Measurements from ENCODE around the gene DGKG.
A peak's percentile ranks its signal among the peaks of the same experiment; 100 is the strongest.

DGKG gene

DNA sequence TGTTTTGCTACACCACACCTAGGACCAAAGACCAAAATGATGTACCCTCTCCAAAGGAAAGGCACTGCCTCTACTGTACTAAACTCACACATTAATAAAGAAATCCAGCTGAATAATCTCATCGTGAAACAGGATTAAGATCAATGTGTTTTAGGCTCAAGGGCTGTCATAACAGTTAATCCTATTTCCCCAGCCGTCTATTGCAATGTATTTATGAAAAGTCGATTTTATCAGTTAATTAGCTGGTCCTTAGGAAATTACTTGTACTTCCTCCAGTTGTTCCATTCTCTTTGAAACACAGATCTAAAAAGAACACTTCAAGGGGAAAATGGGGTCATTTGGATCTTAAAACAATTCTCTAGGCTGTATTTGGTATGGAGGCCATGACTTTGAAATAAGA is 261.6 kb downstream of the DGKG start:
- Histone ChIP-seq H3K4me3 (ENCODE audit: low read length) (no peak overlapping the region), H3K9me3 (ENCODE audit: insufficient read depth, low read depth, low read length) (no peaks in the 10 kb centered on the region), H3K4me1 (ENCODE audit: insufficient read depth, low read length) (peaks cover 71% of the 10 kb centered on the region), H3K27me3 (ENCODE audit: insufficient read depth, low read length) (peaks cover 46% of the 10 kb centered on the region), H3K36me3 (ENCODE audit: insufficient read depth, low read length) (peaks cover 4% of the 10 kb centered on the region; the same call in 1 of the 2 replicates), H3K27ac (ENCODE audit: low read depth, low read length) (no peak overlapping the region), H3K9ac (ENCODE audit: low read depth, low read length) (no peak overlapping the region)
- 83% methylated on average over 3 of the region's 3 CpGs for WGBS

DNA sequence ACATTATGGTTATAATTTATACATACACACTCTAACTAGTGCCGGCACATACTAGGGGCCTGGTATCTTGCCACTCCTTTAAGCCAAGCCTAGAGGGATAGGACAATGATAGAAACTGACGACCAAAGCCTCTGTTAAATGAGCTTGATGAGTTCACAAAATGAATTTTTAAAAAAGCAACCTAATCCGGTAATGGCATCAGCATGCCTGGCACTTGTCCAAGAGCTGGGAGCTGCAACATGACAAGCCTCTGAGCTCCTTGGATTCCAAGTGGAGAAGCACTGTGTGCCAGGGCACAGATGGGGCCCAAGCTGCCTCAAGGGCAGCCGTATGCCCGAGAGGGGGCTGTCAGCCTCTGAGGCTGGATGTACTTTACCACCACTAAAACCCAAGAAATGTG is 262.9 kb downstream of the DGKG start:
- peaks cover 74% of the 10 kb centered on the region for H3K4me1 ChIP-seq (ENCODE audit: insufficient read depth, low read length)
- H3K36me3 ChIP-seq (ENCODE audit: insufficient read depth, low read length) = peaks cover 4% of the 10 kb centered on the region; the same call in 1 of the 2 replicates
- H3K4me3 ChIP-seq (ENCODE audit: low read length) = no peak overlapping the region
- no peaks in the 10 kb centered on the region for H3K9me3 ChIP-seq (ENCODE audit: insufficient read depth, low read depth, low read length)
- no peak overlapping the region for H3K27ac ChIP-seq (ENCODE audit: low read depth, low read length)
- no peak overlapping the region for H3K9ac ChIP-seq (ENCODE audit: low read depth, low read length)
- 88% methylated on average over 5 of the region's 5 CpGs for WGBS
- H3K27me3 ChIP-seq (ENCODE audit: insufficient read depth, low read length) = peaks cover 39% of the 10 kb centered on the region

DNA sequence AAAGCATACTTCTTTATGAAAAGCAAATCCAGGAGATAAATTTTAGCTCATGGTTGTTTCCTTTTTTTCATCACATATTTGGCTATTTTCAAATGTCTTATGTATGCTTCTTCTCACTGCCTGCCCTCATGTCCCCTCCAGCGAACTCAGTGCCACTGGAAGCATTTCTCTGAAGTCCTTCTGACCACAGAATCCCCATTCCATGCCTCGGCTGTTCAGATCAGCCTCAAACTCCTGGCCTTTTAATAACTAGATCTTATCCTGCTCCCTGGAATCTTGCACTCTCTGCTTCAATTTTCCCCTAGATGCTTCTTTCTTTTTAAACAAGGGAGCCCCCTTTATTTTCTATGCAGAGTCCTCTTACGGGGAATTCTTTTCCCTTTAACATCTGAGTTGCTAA is 263.3 kb downstream of the DGKG start:
- H3K27me3 ChIP-seq (ENCODE audit: insufficient read depth, low read length) = peaks cover 37% of the 10 kb centered on the region
- H3K27ac ChIP-seq (ENCODE audit: low read depth, low read length) = peak overlapping the region; percentile 65
- H3K4me3 ChIP-seq (ENCODE audit: low read length) = peak overlapping the region; percentile 51
- H3K36me3 ChIP-seq (ENCODE audit: insufficient read depth, low read length) = peaks cover 4% of the 10 kb centered on the region; the same call in 1 of the 2 replicates
- 51% methylated on average over 3 of the region's 3 CpGs for WGBS
- H3K9ac ChIP-seq (ENCODE audit: low read depth, low read length) = peak overlapping the region; percentile 45
- no peaks in the 10 kb centered on the region for H3K9me3 ChIP-seq (ENCODE audit: insufficient read depth, low read depth, low read length)
- H3K4me1 ChIP-seq (ENCODE audit: insufficient read depth, low read length) = peaks cover 70% of the 10 kb centered on the region

DNA sequence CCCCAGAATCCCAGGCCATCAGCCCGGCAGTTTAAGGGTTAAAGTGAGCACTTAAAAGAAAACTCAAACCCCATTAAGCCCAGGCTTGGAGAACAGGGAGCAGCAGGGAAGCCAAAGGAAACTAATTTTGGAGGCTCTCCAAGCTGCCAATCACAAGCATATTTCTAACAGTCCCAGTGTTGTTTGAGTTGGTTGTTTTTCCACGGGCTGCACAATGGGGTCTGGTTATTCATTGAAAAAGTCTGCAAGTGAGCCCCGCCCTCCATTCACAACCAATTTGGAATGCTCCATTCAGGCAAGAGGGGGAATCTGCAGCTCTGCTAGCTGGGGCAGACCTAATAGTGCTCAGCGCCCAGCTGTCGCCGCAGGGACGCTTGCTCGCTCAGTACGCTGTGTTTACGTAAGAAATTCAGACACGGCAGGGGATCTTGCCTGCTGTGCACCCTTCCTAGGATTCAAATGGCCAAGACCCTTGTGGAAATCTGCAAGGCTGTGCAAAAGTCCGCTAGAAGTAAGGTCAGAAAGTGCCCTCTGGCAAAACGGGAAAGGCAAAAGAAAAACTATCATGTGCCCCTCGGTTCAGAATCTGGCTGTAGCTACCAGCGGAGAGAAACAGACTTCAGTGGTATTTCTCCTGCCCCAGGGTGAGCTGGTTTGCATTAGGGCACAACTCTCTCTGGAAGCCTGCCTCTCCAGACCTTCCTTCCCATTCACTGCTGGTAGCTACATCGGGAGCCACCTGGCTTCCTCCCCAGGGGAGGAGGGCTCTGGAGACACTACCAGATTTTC is 264.2 kb downstream of the DGKG start:
- H3K27me3 ChIP-seq (ENCODE audit: insufficient read depth, low read length) = peaks cover 33% of the 10 kb centered on the region
- H3K36me3 ChIP-seq (ENCODE audit: insufficient read depth, low read length) = 0 out of 2 replicates have a peak, but pooled peaks cover 4% of the 10 kb centered on the region
- no peaks in the 10 kb centered on the region for H3K9me3 ChIP-seq (ENCODE audit: insufficient read depth, low read depth, low read length)
- peak overlapping the region; percentile 51 for H3K4me3 ChIP-seq (ENCODE audit: low read length)
- H3K9ac ChIP-seq (ENCODE audit: low read depth, low read length) = peak overlapping the region; percentile 45
- under 1% methylated on average over 16 of the region's 16 CpGs for WGBS
- peaks cover 70% of the 10 kb centered on the region for H3K4me1 ChIP-seq (ENCODE audit: insufficient read depth, low read length)
- H3K27ac ChIP-seq (ENCODE audit: low read depth, low read length) = peak overlapping the region; percentile 65

GRCh38 chr3:186097317-186097662 is 264.7 kb downstream of the DGKG start:
- Histone ChIP-seq H3K27ac (ENCODE audit: low read depth, low read length) (peak overlapping the region; percentile 65), H3K4me1 (ENCODE audit: insufficient read depth, low read length) (peaks cover 65% of the 10 kb centered on the region), H3K36me3 (ENCODE audit: insufficient read depth, low read length) (0 out of 2 replicates have a peak, but pooled peaks cover 4% of the 10 kb centered on the region), H3K9ac (ENCODE audit: low read depth, low read length) (peak overlapping the region; percentile 45), H3K9me3 (ENCODE audit: insufficient read depth, low read depth, low read length) (no peaks in the 10 kb centered on the region), H3K27me3 (ENCODE audit: insufficient read depth, low read length) (peaks cover 33% of the 10 kb centered on the region), H3K4me3 (ENCODE audit: low read length) (peak overlapping the region; percentile 51)
- WGBS = 4% methylated on average over 4 of the region's 4 CpGs

Measured in HUES64 (cell line).